ENCODE results near the gene TRIP13. TPM values are rescaled to one million over a fixed set of nuclear protein-coding genes. Genes with fewer than 3 reads are reported as not detected.

The TRIP13 gene
- total and polyA plus RNA-seq, 9 of the 15 experiments (the other 6 are each of a cell fraction or from before 2014, with no cell fraction given), result 24.1 to 116 (median 53.2) TPM

- TF ChIP-seq YY1 (IDR thresholded peaks at IDR 0.05; ENCODE audit: borderline replicate concordance in 1 of 3, control insufficient read depth in 1 of 3, extremely low read depth in 1 of 3, insufficient read depth in 3 of 3, insufficient read length in 1 of 3, insufficient replicate concordance in 2 of 3, low read depth in 1 of 3, low read length in 2 of 3) (no peak), BHLHE40 (IDR thresholded peaks at IDR 0.05; ENCODE audit: low read length) (no peak), MXI1 (IDR thresholded peaks at IDR 0.05; ENCODE audit: low read depth, low read length) (no peak), ATF7 (IDR thresholded peaks at IDR 0.05) (no peak), SIN3B (IDR thresholded peaks at IDR 0.05; ENCODE audit: low read depth) (no peak), FOXK2 (conservative IDR thresholded peaks at IDR 0.05 in 1 of 2, IDR thresholded peaks at IDR 0.05 in 1 of 2; ENCODE audit: low read depth in 2 of 2) (no peak), ZNF274 (IDR thresholded peaks at IDR 0.05; ENCODE audit: borderline replicate concordance, low read depth, low read length) (no peak)
Observed at GRCh38 chr5:882253-883183, 10.2 kb upstream of the TRIP13 start (continued).

GRCh38 chr5:883475-884181 is 9.1 kb upstream of the TRIP13 start:
- Histone ChIP-seq H3K4me3 (no peak overlapping the region), H3K27ac (ENCODE audit: extremely low read depth, low read depth, low read length) (no peak overlapping the region), H3K9me3 (replicated peaks; ENCODE audit: control insufficient read depth, insufficient read depth, low read depth, low read length) (no peaks in the 10 kb centered on the region), H3K36me3 (ENCODE audit: control insufficient read depth, insufficient read depth, low read length) (peaks cover 83% of the 10 kb centered on the region), H3K79me2 (ENCODE audit: control insufficient read depth, insufficient read depth, low read length) (peaks cover 73% of the 10 kb centered on the region), H3K9me1 (ENCODE audit: control insufficient read depth, insufficient read depth, low read length) (no peaks in the 10 kb centered on the region), H3K4me2 (ENCODE audit: insufficient read depth, low read length) (no peak overlapping the region), H2AFZ (ENCODE audit: low read depth, low read length) (no peak overlapping the region), H3K27me3 (ENCODE audit: control insufficient read depth in 2 of 2, insufficient read depth in 2 of 2, low read length in 2 of 2) (no peaks in the 10 kb centered on the region), H3K4me1 (replicated peaks in 1 of 2; ENCODE audit: control insufficient read depth in 2 of 2, insufficient read depth in 2 of 2, low read length in 2 of 2) (peaks cover 0 to 26% of the 10 kb centered on the region in 2 experiments; a peak in 1 of 5 replicates), H4K20me1 (replicated peaks; ENCODE audit: control insufficient read depth, insufficient read depth, low read length) (peaks cover 16% of the 10 kb centered on the region; the same call in 1 of the 2 replicates), H3K9ac (ENCODE audit: insufficient read depth in 1 of 2, low read depth in 2 of 2, low read length in 2 of 2) (no peak overlapping the region)
- ChIA-PET POLR2A (interaction anchor here (0.6 kb wide), 1 partner anchor 13 kb away, joined by 3 read pairs; no protein-coding TSS in a partner anchor), CTCF (ENCODE audit: low intra/inter-chr PET ratio) (no interaction called here)
- ATAC-seq (no peak), DNase-seq (ENCODE audit: extremely low read depth in 1 of 4, low spot score in 3 of 4) (no peak), FAIRE-seq (no peak)
- WGBS (ENCODE audit: insufficient coverage, low coverage, missing lambda C conversion rate), result 94% methylated on average over 20 of the region's 29 CpGs
- BruUV-seq (replicated peaks), result no TSS peak
- in situ Hi-C loops (cut with MboI) (no loop called here), intact Hi-C loops (cut with micrococcal nuclease) (no loop called here)
- no peak for TF ChIP-seq CBX5 (IDR thresholded peaks at IDR 0.05; ENCODE audit: borderline replicate concordance, low read depth)
- TF ChIP-seq ZNF263 (CRISPR knock-in tag; IDR thresholded peaks at IDR 0.05; ENCODE audit: borderline replicate concordance), result peak; percentile 31; the same call in 1 of the 2 replicates
- TF ChIP-seq POLR2G (IDR thresholded peaks at IDR 0.05; ENCODE audit: low read depth, low read length), result peak; percentile 45

Measured in K562 (cell line).